Muscle layer of colon (tissue), 2 donors: ENCODE measurements around the gene SYK.
"Not testable (repeated sequence)": the region's sequence is repeated elsewhere in the genome, so short reads cannot be mapped to it uniquely, and the experiment has no call there.

Experiments
- H3K27ac ChIP-seq: one replicate; pipeline ENCODE4 v1.7.0; 2013; ENCODE audit warnings: low read depth, mild to moderate bottlenecking, low read length, moderate library complexity
- H3K27me3 ChIP-seq, 2 donors: one replicate each; pipeline ENCODE4 v1.7.0; 2013; ENCODE audit warnings: low read length in 2 of 2, mild to moderate bottlenecking in 2 of 2; ENCODE audit not compliant: insufficient read depth in 2 of 2, control insufficient read depth in 1 of 2
- H3K36me3 ChIP-seq: one replicate; pipeline ENCODE4 v1.7.0; 2013; ENCODE audit warnings: mild to moderate bottlenecking, low read length; ENCODE audit not compliant: insufficient read depth
- H3K4me1 ChIP-seq: one replicate; pipeline ENCODE4 v1.7.0; 2013; ENCODE audit warnings: mild to moderate bottlenecking, low read length; ENCODE audit not compliant: insufficient read depth
- H3K4me3 ChIP-seq, 2 donors: one replicate each; pipeline ENCODE4 v1.7.0; 2013; ENCODE audit warnings: low read length in 2 of 2, low read depth in 1 of 2, mild to moderate bottlenecking in 1 of 2, moderate library complexity in 1 of 2
- H3K9ac ChIP-seq: one replicate; pipeline ENCODE4 v1.7.0; 2013; ENCODE audit warnings: low read length
- H3K9me3 ChIP-seq: one replicate; pipeline ENCODE4 v1.7.0; 2013; ENCODE audit warnings: mild to moderate bottlenecking, low read length
- donor health status: abdominal sarcoma.
- donor health status: Adenocarcinoma of cecum.

SYK gene

GRCh38 chr9:90775657-90776056 lies 26.0 kb upstream of the SYK start:
- no peaks in the 10 kb centered on the region for H3K4me1 ChIP-seq
- no peaks in the 10 kb centered on the region for H3K36me3 ChIP-seq
- no peaks in the 10 kb centered on the region for H3K27me3 ChIP-seq
- H3K9me3 ChIP-seq, result no peaks in the 10 kb centered on the region
- no peak overlapping the region for H3K4me3 ChIP-seq
- H3K9ac ChIP-seq, result no peak overlapping the region
- H3K27ac ChIP-seq, result no peak overlapping the region

GRCh38 chr9:90778746-90779145 lies 22.9 kb upstream of the SYK start:
- H3K27me3 ChIP-seq, result no peaks in the 10 kb centered on the region
- no peaks in the 10 kb centered on the region for H3K9me3 ChIP-seq
- no peaks in the 10 kb centered on the region for H3K36me3 ChIP-seq
- no peak overlapping the region for H3K9ac ChIP-seq
- H3K4me3 ChIP-seq, result no peak overlapping the region
- no peak overlapping the region for H3K27ac ChIP-seq
- no peaks in the 10 kb centered on the region for H3K4me1 ChIP-seq

GRCh38 chr9:90783552-90783951 lies 18.1 kb upstream of the SYK start:
- Histone ChIP-seq H3K27me3 (no peaks in the 10 kb centered on the region), H3K9ac (no peak overlapping the region), H3K4me3 (no peak overlapping the region), H3K36me3 (no peaks in the 10 kb centered on the region), H3K27ac (no peak overlapping the region), H3K4me1 (no peaks in the 10 kb centered on the region), H3K9me3 (no peaks in the 10 kb centered on the region)

GRCh38 chr9:90783964-90784363 lies 17.7 kb upstream of the SYK start:
- Histone ChIP-seq H3K4me3 (no peak overlapping the region), H3K9me3 (no peaks in the 10 kb centered on the region), H3K4me1 (no peaks in the 10 kb centered on the region), H3K27ac (no peak overlapping the region), H3K36me3 (no peaks in the 10 kb centered on the region), H3K9ac (no peak overlapping the region), H3K27me3 (no peaks in the 10 kb centered on the region)

- Histone ChIP-seq H3K4me3 (no peak overlapping the region), H3K4me1 (no peaks in the 10 kb centered on the region)
These were observed 13.7 kb upstream of the SYK start for GRCh38 chr9:90787771-90788460.

GRCh38 chr9:90788527-90788926 lies 13.1 kb upstream of the SYK start:
- not testable (repeated sequence) for H3K4me1 ChIP-seq

More at GRCh38 chr9:90787771-90788460, 13.7 kb upstream of the SYK start:
- no peaks in the 10 kb centered on the region for H3K27me3 ChIP-seq
- no peaks in the 10 kb centered on the region for H3K9me3 ChIP-seq
- H3K9ac ChIP-seq, result no peak overlapping the region
- no peaks in the 10 kb centered on the region for H3K36me3 ChIP-seq
- no peak overlapping the region for H3K27ac ChIP-seq

GRCh38 chr9:90789408-90789807 lies 12.2 kb upstream of the SYK start:
- Histone ChIP-seq H3K9ac (no peak overlapping the region), H3K4me1 (no peaks in the 10 kb centered on the region), H3K4me3 (no peak overlapping the region), H3K27me3 (no peaks in the 10 kb centered on the region), H3K27ac (no peak overlapping the region), H3K36me3 (no peaks in the 10 kb centered on the region), H3K9me3 (no peaks in the 10 kb centered on the region)

More at GRCh38 chr9:90788527-90788926, 13.1 kb upstream of the SYK start:
- H3K4me3 ChIP-seq, H3K9ac ChIP-seq, H3K27me3 ChIP-seq, H3K9me3 ChIP-seq, H3K36me3 ChIP-seq, H3K27ac ChIP-seq: not testable (repeated sequence)

- Histone ChIP-seq H3K9me3 (no peaks in the 10 kb centered on the region), H3K36me3 (no peaks in the 10 kb centered on the region)
These were observed 11.8 kb upstream of the SYK start for GRCh38 chr9:90789862-90790261.

GRCh38 chr9:90793024-90793423 lies 8.6 kb upstream of the SYK start:
- not testable (repeated sequence) for H3K27ac ChIP-seq, H3K9ac ChIP-seq, H3K4me1 ChIP-seq, H3K36me3 ChIP-seq, H3K9me3 ChIP-seq, H3K4me3 ChIP-seq, H3K27me3 ChIP-seq

More at GRCh38 chr9:90789862-90790261, 11.8 kb upstream of the SYK start:
- Histone ChIP-seq H3K9ac (no peak overlapping the region), H3K27ac (no peak overlapping the region), H3K27me3 (no peaks in the 10 kb centered on the region), H3K4me3 (no peak overlapping the region), H3K4me1 (no peaks in the 10 kb centered on the region)

- H3K36me3 ChIP-seq, result no peaks in the 10 kb centered on the region
- H3K27me3 ChIP-seq, result no peaks in the 10 kb centered on the region
- H3K9ac ChIP-seq, result no peak overlapping the region
- no peak overlapping the region for H3K27ac ChIP-seq
- H3K9me3 ChIP-seq, result no peaks in the 10 kb centered on the region
- no peak overlapping the region for H3K4me3 ChIP-seq
- H3K4me1 ChIP-seq, result no peaks in the 10 kb centered on the region
These were observed 7.9 kb upstream of the SYK start for GRCh38 chr9:90793729-90794128.

GRCh38 chr9:90795084-90795483 lies 6.5 kb upstream of the SYK start:
- no peaks in the 10 kb centered on the region for H3K36me3 ChIP-seq
- no peaks in the 10 kb centered on the region for H3K4me1 ChIP-seq
- H3K27ac ChIP-seq, result no peak overlapping the region
- no peaks in the 10 kb centered on the region for H3K27me3 ChIP-seq
- no peak overlapping the region for H3K9ac ChIP-seq
- H3K4me3 ChIP-seq, result no peak overlapping the region
- H3K9me3 ChIP-seq, result no peaks in the 10 kb centered on the region

GRCh38 chr9:90795871-90796317 lies 5.7 kb upstream of the SYK start:
- Histone ChIP-seq H3K36me3 (no peaks in the 10 kb centered on the region), H3K27ac (no peak overlapping the region), H3K9me3 (no peaks in the 10 kb centered on the region), H3K4me3 (no peak overlapping the region), H3K27me3 (peaks cover 0 to 2% of the 10 kb centered on the region in 2 donors), H3K9ac (no peak overlapping the region), H3K4me1 (no peaks in the 10 kb centered on the region)
